GM19099 (cell line): ENCODE results near the gene WDR37.

ENCODE experiments used
- POLR2A ChIP-seq: IDR thresholded peaks from 3 replicates; pipeline ENCODE4 v1.6.1; 2011; ENCODE audit warnings: low read depth; ENCODE audit not compliant: insufficient read length; ENCODE audit errors: extremely low read depth

WDR37 gene

DNA sequence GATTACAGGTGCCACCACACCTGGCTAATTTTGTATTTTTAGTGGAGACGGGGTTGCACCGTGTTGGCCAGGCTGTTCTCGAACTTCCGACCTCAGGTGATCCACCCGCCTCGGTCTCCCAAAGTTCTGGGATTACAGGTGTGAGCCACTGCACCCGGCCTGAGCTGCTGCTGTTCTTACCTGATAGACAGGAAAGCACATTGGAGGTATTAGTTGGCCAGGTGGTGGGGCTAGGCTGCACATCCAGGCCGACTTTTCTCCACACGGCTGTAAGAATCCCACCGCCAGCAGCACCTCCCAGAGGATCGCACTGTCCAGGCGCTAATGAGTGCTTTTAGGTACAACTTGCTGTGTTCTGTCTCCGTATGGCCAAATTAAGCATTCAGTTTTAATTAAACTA lies 112.6 kb downstream of the WDR37 start:
- no peak for TF ChIP-seq POLR2A

DNA sequence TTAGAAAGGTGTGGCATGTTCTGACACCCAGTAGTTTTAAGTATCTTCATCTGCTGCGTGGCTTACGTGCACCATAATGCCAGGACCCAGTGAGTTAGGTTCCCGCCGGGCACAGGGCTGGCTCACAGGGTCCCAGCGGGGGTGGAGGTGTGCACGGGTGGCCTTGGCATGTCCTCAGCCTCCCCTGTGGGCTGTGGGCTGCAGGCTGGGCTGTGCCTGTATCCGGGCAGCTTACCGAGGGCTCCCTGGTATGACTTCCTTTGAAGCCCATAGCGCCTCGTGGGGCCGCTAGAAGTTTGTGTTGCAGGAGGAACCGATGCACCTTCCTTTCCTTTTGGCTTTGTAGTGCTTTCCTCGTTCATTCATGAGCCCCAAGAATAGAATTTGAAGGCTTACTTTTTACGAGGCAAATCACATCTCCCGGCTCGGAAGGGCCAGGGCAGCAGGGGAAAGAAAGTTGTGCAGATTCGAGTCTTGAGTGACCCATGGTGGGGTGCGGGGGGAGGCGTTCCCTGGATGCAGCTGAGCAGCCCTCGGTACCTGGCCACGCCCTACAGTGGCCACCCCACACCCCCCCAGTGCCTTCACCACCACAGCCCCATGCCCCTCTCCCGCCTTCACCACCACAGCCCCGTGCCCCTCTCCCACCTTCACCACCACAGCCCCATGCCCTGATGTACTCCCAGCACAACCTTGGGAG lies 113.2 kb downstream of the WDR37 start:
- TF ChIP-seq POLR2A: no peak

DNA sequence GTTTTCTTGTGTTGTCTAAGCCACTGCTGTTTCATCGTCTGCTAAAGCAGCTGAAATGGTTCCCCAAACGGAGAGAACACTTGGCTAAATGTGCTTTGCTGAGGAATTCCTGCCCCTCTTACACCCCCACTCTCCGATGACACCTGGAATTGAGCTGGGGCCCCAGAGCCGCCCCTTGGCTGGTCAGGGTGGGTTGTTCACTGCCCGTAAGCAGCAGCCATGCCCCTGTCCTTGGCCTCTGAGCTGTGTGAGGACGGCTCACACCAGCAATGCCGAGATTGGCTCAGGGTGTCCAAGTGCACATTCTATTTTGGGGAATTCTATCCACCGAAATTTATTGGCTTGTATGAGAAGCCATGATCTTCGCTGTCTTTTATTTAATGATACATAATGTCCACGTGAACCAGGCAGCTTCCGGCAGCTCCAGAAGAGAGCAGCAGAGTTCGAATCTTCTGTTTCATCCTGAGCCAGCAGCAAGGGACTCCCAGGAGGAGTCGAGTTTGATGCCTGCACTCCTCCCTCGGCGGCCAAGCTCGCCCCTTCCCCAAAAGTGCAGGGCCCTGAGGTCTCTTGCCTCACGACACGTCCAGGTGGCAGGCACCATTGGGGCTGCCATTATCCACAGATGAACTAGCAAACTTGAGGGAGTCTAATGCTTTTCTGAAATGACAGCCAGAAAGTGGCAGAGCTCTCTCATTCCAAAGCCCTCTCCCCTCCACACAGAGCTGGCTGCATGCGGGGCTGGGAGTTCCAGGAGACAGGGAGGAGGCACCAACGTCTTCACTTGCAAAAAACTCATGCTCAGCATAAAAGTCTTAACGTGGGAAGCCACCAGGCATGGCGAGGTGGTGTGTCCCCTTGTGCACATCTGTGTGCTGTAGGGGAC lies 114.0 kb downstream of the WDR37 start:
- TF ChIP-seq POLR2A: no peak

DNA sequence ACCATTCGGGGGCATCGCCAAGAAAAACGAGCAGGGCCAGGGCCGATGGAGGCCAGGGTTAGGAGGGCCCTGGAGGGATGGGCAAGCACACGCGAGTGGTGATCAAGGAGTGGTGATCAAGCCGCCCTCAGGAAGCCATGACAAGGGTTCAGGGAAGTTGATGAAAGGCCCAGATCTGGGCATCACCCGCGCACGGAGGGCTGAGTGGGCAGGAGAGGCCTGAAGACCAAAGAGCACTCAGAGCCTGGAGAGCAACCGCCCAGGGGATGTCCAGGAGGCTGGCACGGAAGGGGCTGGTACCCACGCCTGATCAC lies 114.6 kb downstream of the WDR37 start:
- TF ChIP-seq POLR2A: no peak

DNA sequence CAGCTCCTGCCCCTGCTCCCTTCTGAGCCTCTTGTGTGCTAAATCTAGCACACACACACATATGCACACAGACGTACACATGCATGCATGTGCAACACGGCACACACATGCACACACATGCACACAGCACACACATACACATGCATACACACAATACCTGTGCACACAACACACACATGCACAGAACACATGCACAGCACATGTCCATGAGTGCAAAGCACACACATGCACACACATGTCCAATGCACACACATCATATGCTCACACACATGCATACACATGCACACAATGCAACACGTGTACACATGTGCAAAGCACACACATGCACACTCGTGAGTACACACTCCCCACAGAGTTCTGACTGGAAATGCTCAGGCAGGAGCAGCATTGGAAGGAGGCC lies 115.0 kb downstream of the WDR37 start:
- TF ChIP-seq POLR2A: no peak

DNA sequence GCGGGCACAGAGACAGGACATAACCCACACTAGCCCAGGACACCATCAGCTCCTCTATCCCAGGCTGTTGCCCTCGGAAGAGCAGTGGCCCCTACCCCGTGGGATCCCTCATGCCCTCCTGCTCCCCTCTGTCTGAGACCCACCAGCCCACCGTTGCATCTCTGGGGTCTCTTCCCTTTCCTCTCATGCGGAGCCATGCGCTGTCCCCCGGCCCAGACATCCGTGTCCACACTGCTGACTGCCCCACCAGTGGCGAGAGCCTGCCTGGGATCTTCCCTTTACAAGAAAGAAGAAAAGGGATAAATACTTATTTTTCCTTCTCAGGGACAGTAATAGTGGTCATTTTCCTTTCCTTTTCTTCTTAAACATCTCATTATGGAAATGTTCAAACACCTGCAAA lies 115.4 kb downstream of the WDR37 start:
- TF ChIP-seq POLR2A: no peak

DNA sequence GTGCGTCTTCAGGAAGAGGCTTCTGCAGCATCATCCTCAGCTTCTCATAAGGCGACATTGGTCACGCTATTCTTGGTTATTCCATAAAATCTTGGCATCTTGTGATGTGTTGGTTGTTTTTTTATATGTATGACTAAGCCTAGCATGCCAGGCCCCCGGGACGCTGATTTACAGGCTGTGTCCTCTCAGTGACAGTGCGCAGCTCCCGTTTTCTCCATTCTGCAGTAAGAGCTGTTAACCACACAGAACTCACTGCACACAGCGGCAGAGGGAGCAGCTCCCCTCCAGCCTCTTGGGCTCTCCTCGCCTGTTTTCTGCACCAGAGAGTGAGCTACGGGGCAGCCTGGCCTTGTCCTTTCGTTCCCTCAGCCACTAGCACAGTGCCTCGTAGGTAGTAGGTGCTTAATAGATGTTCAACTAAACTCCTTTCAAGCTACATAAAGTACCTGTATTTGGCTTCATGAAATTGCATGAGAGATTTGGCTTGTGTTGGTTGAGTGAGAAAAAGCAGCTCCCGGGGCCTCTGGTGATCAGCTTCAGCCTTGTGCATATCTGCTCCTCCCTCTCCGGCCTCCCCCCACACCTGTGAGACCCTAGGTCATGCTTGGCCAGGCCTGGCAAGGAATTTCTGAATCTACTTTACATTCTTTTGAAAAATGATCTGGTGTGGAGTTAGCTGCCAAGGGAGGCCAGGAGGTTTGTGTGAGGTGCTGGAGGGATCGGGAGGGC lies 116.2 kb downstream of the WDR37 start:
- TF ChIP-seq POLR2A: no peak

DNA sequence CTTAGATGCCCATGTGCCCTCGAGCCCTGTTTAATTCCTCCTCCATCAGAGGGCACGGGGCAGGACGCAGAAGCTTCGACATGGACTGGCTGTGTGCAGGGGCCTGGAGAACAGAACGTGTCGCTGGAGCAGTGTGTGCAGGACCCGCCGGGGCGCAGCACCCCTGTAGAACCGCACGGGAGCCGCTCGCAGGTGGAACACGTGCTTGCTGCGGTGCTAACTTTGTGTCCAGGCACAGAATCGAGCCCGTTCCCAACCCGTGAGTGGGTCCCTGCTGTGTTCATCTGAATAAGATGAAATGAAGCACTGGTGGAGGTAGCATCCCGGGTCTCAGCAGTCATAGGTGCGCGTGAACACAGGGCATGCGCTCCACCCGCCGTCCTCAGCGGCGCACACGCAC lies 116.9 kb downstream of the WDR37 start:
- TF ChIP-seq POLR2A: no peak

DNA sequence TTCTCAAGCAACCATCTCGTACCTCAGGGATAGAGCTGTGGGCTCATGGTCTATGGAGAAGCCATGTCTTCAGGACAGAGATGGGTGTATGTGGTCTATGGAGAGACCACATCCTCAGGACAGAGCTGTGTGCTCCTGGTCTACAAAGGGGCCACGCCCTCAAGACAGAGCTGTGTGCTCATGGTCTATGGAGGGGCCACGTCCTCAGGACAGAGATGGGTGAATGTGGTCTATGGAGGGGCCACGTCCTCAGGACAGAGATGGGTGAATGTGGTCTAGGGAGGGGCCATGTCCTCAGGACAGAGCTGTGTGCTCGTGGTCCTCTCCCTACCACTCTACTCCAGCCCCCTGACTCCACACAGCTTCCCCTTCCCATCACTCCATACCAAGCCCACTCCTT lies 117.8 kb downstream of the WDR37 start:
- TF ChIP-seq POLR2A: no peak

DNA sequence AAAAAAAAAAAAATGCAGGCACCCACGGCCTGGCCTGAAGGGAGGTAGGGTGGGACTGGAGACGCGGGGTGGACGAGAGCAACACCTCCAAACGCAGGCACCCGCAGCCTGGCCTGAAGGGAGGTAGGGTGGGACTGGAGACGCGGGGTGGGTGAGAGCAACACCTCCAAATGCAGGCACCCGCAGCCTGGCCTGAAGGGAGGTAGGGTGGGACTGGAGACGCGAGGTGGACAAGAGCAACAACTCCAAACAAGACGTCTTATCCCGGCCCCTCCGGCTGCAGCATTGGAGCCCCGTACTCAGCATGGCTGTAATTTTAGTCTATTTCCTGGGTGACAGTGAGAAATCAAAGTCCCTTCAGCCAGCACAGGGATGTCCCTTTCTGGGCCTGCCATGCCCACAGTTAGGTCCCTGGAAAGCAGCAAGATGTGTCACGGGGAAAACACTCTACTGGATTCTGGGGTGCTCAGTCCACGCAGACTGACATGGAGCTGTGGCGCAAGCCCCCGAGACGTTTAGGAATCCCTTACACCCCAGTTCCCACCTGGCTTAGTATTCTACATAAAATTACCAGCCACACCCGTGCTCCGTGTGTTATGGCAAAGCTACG lies 119.9 kb downstream of the WDR37 start:
- no peak for TF ChIP-seq POLR2A

DNA sequence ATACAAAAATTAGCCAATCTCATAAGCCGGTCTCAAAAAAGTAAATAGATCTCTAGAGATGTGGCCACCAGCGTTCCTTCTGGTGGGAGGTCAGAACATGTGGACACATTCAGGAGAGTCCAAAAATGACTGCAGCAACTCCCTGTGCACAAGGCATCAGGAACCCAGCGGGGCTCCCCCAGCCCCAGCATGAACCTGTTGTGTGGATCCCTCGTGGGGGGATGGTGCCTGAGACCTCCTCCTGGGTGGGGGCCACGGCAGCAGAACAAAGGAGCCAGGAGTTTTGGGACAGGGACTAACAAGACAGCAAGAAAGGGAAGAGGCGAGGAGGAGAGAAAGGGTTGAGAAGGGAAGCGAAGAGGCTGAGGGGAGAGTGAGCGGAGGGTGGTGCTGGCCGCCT lies 121.8 kb downstream of the WDR37 start:
- TF ChIP-seq POLR2A: no peak

DNA sequence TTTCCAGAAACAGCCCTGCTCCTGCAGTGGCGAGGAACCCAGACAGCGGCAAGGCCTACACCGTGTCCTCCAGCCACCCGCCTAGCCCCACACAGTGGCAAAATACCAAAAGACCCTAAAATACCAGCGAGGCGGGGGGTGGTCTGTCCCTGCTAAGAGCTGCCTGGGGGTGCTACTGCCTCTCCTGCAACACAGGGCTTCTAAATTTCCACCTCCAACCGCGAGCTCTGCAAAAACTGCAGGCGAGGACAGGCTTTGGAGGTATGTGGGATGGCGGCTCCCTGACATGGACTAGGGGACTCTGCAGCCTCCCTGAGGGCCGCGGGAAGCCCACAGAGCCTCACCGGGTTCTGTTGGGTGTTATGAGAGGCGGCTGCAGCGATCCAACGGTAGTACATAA lies 122.3 kb downstream of the WDR37 start:
- no peak for TF ChIP-seq POLR2A

DNA sequence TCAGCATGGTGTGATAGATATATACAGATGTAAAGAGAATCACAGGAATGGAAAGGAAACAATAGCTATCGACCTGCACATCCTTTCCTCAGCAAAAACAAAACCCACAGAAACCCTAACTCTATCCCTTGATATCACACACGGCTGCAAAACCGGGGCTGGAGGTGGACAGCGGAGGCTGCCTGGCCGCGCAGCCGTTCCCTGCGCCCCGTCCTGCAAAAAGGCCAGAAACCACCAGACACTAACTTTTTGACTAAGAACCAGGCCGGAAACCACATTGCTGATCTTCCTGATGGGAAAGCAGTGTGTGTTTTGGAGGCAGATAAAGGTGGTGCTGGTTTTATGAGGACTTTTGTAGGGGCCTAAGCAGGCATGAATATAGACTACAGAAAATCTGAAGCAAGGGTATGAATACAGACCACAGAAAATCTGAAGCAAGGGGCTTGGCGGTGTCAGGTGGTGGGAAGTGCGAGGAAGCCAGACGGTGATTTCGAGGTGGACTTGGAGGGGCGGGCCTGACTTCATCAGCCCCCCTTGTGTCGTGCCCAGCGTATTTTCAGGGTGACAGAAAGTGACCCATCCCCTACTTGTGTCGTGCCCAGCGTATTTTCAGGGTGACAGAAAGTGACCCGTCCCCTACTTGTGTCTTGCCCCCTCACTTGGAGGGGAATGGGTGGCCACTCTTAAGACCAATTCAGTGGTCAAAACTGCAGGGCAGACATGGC lies 123.3 kb downstream of the WDR37 start:
- no peak for TF ChIP-seq POLR2A

DNA sequence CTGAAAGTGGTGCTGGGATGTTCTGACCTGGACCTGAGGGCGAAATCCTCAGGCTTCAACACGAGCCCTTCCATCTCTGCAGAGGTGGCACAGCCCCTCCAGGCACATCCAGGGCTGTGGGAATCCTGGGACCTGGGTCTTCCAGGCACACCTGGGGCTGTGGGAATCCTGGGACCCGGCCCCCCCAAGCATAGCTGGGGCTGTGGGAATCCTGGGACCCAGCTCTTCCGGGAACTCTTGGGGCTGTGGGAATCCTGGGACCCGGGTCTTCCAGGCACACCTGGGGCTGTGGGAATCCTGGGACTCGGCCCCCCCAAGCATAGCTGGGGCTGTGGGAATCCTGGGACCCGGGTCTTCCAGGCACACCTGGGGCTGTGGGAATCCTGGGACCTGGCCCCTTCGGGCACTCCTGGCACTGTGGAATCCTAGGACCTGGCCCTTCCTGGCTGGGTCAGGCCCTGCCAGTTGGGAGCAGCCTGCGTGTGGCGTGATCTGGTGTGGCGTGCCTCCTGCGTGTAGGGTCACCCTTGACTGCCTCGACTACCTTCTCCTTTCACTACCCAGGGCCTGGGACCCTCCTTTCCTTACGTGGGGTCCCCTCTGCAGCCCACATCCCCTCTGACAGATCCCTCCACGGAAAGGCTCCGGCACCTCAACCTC lies 124.0 kb downstream of the WDR37 start:
- no peak for TF ChIP-seq POLR2A
